Fibroblast of skin of right quadriceps (primary cell): ENCODE measurements around the gene MPP3.
A peak's percentile ranks its signal among the peaks of the same experiment; 100 is the strongest.
"Not testable (repeated sequence)": the region's sequence is repeated elsewhere in the genome, so short reads cannot be mapped to it uniquely, and the experiment has no call there.

Experiments
- DNase-seq: peaks from one replicate; pipeline ENCODE4 v3.0.0-alpha.2; 2013

MPP3 gene

GRCh38 chr17:43801844-43802243 is 31.1 kb downstream of the MPP3 start:
- no peak for DNase-seq

- DNase-seq, result no peak
Measured at GRCh38 chr17:43800736-43801135, 32.2 kb downstream of the MPP3 start.

GRCh38 chr17:43799047-43799446 is 33.9 kb downstream of the MPP3 start:
- DNase-seq, result no peak

- DNase-seq, result not testable (repeated sequence)
Measured at GRCh38 chr17:43798024-43798423, 34.9 kb downstream of the MPP3 start.

- DNase-seq, result not testable (repeated sequence)
Measured at GRCh38 chr17:43792668-43793067, 40.3 kb downstream of the MPP3 start.

GRCh38 chr17:43791589-43791988 is 41.4 kb downstream of the MPP3 start:
- DNase-seq, result peak; percentile 37

- DNase-seq, result no peak
Measured at GRCh38 chr17:43790311-43790940, 42.5 kb downstream of the MPP3 start.

GRCh38 chr17:43789482-43789881 is 43.5 kb downstream of the MPP3 start:
- DNase-seq, result no peak

- DNase-seq, result no peak
Measured at GRCh38 chr17:43788540-43788939, 44.4 kb downstream of the MPP3 start.

GRCh38 chr17:43787728-43788127 is 45.2 kb downstream of the MPP3 start:
- no peak for DNase-seq

GRCh38 chr17:43784628-43785101 is 48.3 kb downstream of the MPP3 start:
- peak; percentile 75 for DNase-seq

GRCh38 chr17:43784068-43784467 is 48.9 kb downstream of the MPP3 start:
- peak; percentile 88 for DNase-seq

GRCh38 chr17:43782913-43783680 is 49.8 kb downstream of the MPP3 start:
- DNase-seq, result no peak

- DNase-seq, result no peak
Measured at GRCh38 chr17:43780135-43780534, 52.8 kb downstream of the MPP3 start, which contains the start of gene CFAP97D1. Gene CFAP97D1, plus strand, starts transcription at chr17:43780435. Its CDS starts 28 bp downstream, at chr17:43780463.

GRCh38 chr17:43779145-43780125 is 53.5 kb downstream of the MPP3 start:
- no peak for DNase-seq

GRCh38 chr17:43778337-43779144 is 54.4 kb downstream of the MPP3 start, which contains the start of gene DUSP3:
Gene DUSP3, minus strand, starts transcription at chr17:43778977. Its CDS starts 53 bp downstream, at chr17:43778924.
- peak; percentile 86 for DNase-seq

GRCh38 chr17:43774304-43775250 is 58.4 kb downstream of the MPP3 start:
- DNase-seq, result no peak

GRCh38 chr17:43772877-43773648 is 59.9 kb downstream of the MPP3 start:
- DNase-seq, result no peak

GRCh38 chr17:43771463-43771862 is 61.5 kb downstream of the MPP3 start:
- no peak for DNase-seq

- DNase-seq, result no peak
Measured at GRCh38 chr17:43770957-43771356, 62.0 kb downstream of the MPP3 start.
